ENCODE results near the gene LRBA.
"Not testable (repeated sequence)": the region's sequence is repeated elsewhere in the genome, so short reads cannot be mapped to it uniquely, and the experiment has no call there.

LRBA gene

DNA sequence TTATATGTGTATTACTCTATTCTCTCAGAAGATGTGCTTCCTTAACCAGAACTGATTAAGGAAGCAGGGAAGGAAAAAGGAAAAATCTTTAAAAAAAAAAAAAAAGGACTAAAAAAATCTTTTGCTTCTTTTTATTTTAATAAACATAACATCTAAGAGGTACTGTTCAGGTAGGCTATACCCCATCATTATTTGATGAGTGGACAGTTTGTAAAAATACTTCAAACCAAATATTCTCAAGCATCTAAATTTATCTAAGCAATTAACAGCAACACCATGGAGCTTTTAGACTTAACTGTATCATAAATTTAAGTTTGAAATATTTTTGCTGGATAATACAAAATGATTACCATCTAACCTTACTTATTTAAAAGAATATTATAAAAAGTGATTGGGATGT is 264.3 kb downstream of the LRBA start:
- no peak for TF ChIP-seq Cebpa-rat (IDR thresholded peaks at IDR 0.05)
- H3K27me3 ChIP-seq = no peaks in the 10 kb centered on the region

DNA sequence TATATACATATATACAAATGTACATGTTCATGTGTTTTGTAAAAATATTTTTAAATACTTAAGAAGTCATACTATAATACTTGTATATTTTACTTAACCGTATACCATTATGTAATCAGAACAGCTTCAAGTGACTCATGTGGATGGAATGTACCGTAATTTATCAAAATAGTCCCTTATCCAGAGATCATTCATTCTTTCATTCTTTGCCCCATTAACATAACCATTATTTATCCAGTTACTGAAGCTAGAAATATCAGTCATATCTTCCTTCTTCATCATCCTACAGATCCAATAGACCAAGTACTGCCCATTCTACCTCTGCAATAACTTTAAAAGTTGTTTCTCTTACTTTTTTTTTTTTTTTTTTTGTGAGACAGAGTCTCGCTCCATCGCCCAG is 268.9 kb downstream of the LRBA start:
- Histone ChIP-seq H3K9me3 (no peaks in the 10 kb centered on the region), H3K9ac (no peak overlapping the region), H3K4me2 (no peak overlapping the region), H4K20me1 (no peaks in the 10 kb centered on the region), H3K36me3 (no peaks in the 10 kb centered on the region), H3K27me3 (no peaks in the 10 kb centered on the region), H3K27ac (no peak overlapping the region), H3K4me3 (no peak overlapping the region), H3K4me1 (no peaks in the 10 kb centered on the region)
- no peak for TF ChIP-seq Cebpa-rat (IDR thresholded peaks at IDR 0.05)

More for the DNA sequence above, 264.3 kb downstream of the LRBA start:
- H3K4me2 ChIP-seq = no peak overlapping the region
- no peaks in the 10 kb centered on the region for H3K4me1 ChIP-seq
- H3K36me3 ChIP-seq = no peaks in the 10 kb centered on the region
- H3K27ac ChIP-seq = no peak overlapping the region
- H4K20me1 ChIP-seq = no peaks in the 10 kb centered on the region
- H3K4me3 ChIP-seq = no peak overlapping the region
- H3K9ac ChIP-seq = no peak overlapping the region
- no peaks in the 10 kb centered on the region for H3K9me3 ChIP-seq

DNA sequence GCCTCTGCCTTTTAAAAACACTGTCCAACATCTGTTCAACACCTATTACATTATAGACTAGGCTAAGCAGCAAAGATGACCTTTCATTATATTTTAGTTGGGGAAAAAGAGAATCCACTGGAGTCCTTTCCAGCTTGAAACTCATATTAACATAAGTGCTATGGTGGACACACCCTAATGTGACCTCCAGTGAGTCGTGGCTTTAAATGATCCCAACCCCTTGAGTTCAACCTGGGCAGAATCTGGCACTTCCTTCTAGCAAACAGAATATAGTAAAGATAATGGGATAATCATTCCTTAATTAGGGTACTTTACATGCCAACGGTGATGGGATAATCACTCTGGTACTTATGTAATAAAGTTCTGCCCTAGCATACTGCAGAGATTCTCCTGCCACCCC is 270.5 kb downstream of the LRBA start:
- no peak for TF ChIP-seq Cebpa-rat (IDR thresholded peaks at IDR 0.05)
- no peaks in the 10 kb centered on the region for H3K27me3 ChIP-seq
- no peaks in the 10 kb centered on the region for H3K4me1 ChIP-seq

DNA sequence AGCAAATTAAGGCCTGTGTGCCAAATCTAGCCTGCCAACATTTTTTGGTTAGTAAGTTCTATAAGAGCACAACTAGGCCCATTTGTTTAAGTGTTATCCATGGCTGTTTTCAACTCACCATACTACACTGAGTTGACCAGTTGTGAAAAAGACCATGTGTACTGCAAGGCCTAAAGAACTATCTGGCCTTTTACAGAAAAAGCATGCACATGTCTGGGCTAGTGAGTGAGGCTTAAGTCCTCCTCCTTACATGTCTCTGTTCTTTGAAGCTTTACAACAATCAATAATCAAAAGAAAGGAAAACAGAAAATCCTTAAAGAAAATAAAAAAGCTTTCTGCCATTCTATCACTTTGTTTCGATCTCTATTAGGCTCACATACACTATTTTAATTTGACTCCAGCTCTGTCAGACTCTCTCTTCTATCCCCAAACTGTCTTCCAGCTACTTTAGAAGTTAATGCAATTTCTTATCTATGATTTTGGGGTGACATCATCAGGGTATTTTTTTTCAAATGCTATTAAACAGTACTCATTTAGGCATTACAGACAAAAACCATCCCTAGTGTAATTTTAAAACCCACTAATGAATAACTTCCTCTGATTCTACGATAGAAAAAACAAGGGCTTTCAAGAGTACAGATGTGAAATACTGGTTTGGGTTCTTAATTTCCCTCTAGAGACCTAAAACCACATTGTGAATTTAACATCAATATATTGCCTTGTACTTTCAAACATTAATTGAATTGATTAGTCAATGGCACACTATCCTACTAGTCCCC is 271.3 kb downstream of the LRBA start:
- Histone ChIP-seq H3K9me3 (no peaks in the 10 kb centered on the region), H3K36me3 (no peaks in the 10 kb centered on the region), H3K4me3 (no peak overlapping the region), H4K20me1 (no peaks in the 10 kb centered on the region), H3K27me3 (no peaks in the 10 kb centered on the region), H3K27ac (no peak overlapping the region), H3K9ac (no peak overlapping the region), H3K4me2 (no peak overlapping the region), H3K4me1 (no peaks in the 10 kb centered on the region)
- TF ChIP-seq Cebpa-rat (IDR thresholded peaks at IDR 0.05) = no peak

More for the DNA sequence above, 270.5 kb downstream of the LRBA start:
- no peaks in the 10 kb centered on the region for H3K9me3 ChIP-seq
- no peaks in the 10 kb centered on the region for H3K36me3 ChIP-seq
- H3K4me3 ChIP-seq = no peak overlapping the region
- H3K9ac ChIP-seq = no peak overlapping the region
- H3K4me2 ChIP-seq = no peak overlapping the region
- no peaks in the 10 kb centered on the region for H4K20me1 ChIP-seq
- H3K27ac ChIP-seq = no peak overlapping the region

DNA sequence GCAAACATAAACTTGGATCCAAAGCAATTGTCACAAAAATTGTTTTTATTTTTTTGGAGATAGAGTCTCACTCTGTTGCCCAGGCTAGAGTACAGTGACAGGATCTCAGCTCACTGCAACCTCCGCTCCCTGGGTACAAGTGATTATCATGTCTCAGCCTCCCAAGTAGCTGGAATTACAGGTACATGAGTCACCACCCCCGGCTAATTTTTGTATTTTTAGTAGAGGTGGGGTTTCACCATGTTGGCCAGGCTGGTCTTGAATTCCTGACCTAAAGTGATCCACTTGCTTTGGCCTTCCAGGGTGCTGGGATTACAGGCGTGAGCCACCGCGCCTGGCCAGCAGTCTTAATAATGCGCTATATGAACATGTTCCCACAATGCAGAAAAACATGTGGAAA is 272.2 kb downstream of the LRBA start:
- H3K4me1 ChIP-seq, H3K36me3 ChIP-seq, H3K9me3 ChIP-seq, H3K4me3 ChIP-seq, H3K27ac ChIP-seq, H3K9ac ChIP-seq, H3K4me2 ChIP-seq, H3K27me3 ChIP-seq, H4K20me1 ChIP-seq: not testable (repeated sequence)

DNA sequence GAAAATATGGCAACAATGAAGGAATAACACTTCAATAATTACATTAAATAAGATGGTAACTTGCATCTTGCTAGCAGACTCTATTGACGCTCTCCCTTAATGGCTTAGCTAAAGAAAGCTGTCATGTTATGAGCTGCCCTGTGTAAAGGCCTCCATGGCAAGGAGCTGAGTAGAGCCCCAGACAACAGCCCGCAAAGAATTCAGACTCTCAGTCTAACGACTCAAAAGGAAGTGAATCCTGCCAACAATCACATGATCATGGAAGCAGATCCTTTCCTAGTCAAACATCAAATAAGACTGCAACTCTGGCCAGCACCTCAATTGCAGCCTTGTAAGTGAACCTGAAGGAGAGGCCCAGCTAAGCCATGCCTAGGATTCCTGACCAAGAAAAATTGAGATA is 275.5 kb downstream of the LRBA start:
- TF ChIP-seq Cebpa-rat (IDR thresholded peaks at IDR 0.05) = no peak
- H3K4me2 ChIP-seq = no peak overlapping the region
- no peak overlapping the region for H3K4me3 ChIP-seq
- H3K36me3 ChIP-seq = 0 out of 2 replicates have a peak, but pooled peaks cover 5% of the 10 kb centered on the region
- H3K9me3 ChIP-seq = no peaks in the 10 kb centered on the region
- no peaks in the 10 kb centered on the region for H3K27me3 ChIP-seq
- H3K9ac ChIP-seq = no peak overlapping the region
- no peaks in the 10 kb centered on the region for H3K4me1 ChIP-seq
- H3K27ac ChIP-seq = no peak overlapping the region
- no peaks in the 10 kb centered on the region for H4K20me1 ChIP-seq

DNA sequence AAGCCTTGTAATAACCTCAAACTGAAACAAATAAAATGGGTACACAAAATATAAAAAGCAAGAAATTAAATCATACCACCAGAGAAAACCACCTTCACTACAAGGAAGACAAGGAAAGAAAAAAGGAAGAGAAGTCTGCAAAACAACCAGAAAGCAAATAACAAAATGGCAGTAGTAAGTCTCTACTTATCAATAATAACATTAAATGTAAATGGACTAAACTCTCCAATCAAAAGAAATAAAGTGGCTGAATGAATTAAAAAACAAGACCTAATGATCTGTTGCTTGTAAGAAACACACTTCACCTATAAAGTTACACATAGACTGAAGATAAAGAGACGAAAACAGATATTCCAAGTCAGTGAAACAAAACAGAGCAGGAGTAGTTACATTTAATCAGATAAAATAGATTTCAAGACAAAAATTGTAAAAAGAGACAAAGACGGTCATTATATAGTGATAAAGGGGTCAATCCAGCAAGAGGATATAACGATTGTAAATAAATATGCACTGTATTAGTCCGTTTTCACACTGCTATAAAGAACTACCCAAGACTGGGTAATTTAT is 289.0 kb downstream of the LRBA start:
- Histone ChIP-seq H3K4me2 (no peak overlapping the region), H3K9ac (no peak overlapping the region), H3K4me3 (no peak overlapping the region), H3K4me1 (no peaks in the 10 kb centered on the region), H3K36me3 (peaks cover 29% of the 10 kb centered on the region), H3K27ac (no peak overlapping the region), H3K27me3 (no peaks in the 10 kb centered on the region), H3K9me3 (peaks cover 8% of the 10 kb centered on the region), H4K20me1 (no peaks in the 10 kb centered on the region)
- no peak for TF ChIP-seq Cebpa-rat (IDR thresholded peaks at IDR 0.05)

DNA sequence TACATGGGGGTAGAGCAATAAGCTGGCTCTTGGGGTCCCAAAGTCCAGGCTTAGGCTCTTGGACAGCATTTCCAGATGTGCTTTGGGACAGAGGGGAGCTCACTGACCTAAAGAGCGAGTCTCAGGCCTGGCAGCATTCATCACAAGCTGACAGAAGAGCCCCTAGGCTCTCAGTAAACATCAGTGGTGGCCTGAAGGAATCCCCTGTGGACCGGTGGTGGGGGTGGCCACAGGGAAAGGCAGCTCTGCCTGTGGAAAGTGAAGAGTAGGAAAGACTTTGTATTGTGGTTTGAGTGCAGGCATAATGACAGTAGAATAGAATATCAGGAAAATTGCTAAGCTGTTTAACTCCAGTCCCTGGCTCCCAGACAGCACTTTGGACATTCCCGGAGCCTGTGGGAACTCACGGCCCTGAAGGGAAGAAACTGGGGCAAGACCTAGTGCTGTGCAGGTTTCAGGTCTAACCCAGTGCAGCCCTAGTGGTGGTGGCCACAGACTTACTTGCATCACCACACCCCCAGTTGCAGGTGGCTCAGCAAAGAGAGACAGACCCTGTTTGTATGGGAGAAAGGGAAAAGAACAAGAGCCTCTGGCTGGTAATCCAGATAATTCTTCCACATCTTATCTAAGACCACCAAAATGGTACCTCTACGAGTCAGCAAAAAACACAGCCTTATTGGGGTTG is 291.2 kb downstream of the LRBA start:
- TF ChIP-seq Cebpa-rat (IDR thresholded peaks at IDR 0.05) = no peak
- H3K9me3 ChIP-seq = peaks cover 8% of the 10 kb centered on the region
- no peaks in the 10 kb centered on the region for H3K4me1 ChIP-seq
- no peaks in the 10 kb centered on the region for H4K20me1 ChIP-seq
- H3K9ac ChIP-seq = no peak overlapping the region
- H3K36me3 ChIP-seq = peaks cover 22% of the 10 kb centered on the region
- H3K27ac ChIP-seq = no peak overlapping the region
- no peak overlapping the region for H3K4me2 ChIP-seq
- H3K4me3 ChIP-seq = no peak overlapping the region
- H3K27me3 ChIP-seq = no peaks in the 10 kb centered on the region

DNA sequence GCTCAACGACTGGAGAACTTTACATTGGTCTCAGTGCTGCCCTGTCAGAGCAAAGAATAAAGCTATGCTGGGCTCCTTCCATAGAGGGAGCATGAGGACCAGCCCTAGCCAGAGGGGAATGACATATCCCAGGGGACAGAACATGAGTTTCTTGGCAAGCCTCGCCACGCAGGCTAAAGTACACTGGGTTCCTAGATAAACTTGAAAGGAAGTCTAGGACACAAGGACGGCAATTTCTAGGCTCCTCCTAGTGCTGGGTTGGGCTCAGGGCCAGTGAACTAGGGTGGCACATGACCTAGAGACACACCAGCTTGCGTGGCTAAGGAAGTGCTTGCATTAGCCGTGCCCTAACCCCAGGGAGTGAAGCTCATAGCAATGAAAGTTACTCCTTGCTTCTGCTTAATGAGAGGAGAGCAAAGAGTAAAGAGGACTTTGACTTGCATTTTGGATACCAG is 292.1 kb downstream of the LRBA start:
- Histone ChIP-seq H3K4me2 (no peak overlapping the region), H3K27ac (no peak overlapping the region), H4K20me1 (no peaks in the 10 kb centered on the region), H3K36me3 (peaks cover 22% of the 10 kb centered on the region), H3K9ac (no peak overlapping the region), H3K27me3 (no peaks in the 10 kb centered on the region), H3K9me3 (peaks cover 8% of the 10 kb centered on the region), H3K4me1 (no peaks in the 10 kb centered on the region), H3K4me3 (no peak overlapping the region)
- TF ChIP-seq Cebpa-rat (IDR thresholded peaks at IDR 0.05) = no peak

DNA sequence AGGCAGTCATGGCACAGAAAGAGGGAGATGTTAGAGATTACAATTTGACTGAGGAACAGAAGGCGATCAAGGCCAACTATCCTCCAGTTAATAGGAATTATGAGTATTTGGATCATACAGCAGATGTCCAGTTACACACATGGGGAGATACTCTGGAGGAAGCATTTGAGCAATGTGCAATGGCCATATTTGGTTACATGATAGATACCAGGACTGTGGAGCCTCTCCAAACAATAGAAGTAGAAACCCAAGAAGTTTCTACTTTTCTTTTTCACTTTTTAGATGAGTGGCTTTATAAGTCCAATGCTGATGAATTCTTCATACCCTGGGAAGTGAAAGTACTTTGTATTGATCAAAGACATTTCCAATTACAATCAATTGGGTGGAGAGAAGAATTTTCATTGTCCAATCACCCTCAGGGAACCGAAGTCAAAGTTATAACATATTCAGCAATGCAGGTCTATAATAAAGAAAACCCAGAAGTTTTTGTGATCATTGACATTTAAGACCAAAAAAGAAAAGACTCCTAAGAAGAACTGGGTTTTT is 294.0 kb downstream of the LRBA start:
- H3K4me1 ChIP-seq = no peaks in the 10 kb centered on the region
- H4K20me1 ChIP-seq = no peaks in the 10 kb centered on the region
- no peaks in the 10 kb centered on the region for H3K27me3 ChIP-seq
- H3K9me3 ChIP-seq = no peaks in the 10 kb centered on the region
- TF ChIP-seq Cebpa-rat (IDR thresholded peaks at IDR 0.05) = no peak
- no peak overlapping the region for H3K4me2 ChIP-seq
- peaks cover 16% of the 10 kb centered on the region for H3K36me3 ChIP-seq
- H3K27ac ChIP-seq = no peak overlapping the region
- no peak overlapping the region for H3K9ac ChIP-seq
- no peak overlapping the region for H3K4me3 ChIP-seq
